Upper lobe of right lung (tissue), 1 donor: ENCODE results near the gene ADAMTS15. TPM values are rescaled to one million over a fixed set of nuclear protein-coding genes. Genes with fewer than 3 reads are reported as not detected.

ENCODE experiments used
- ATAC-seq: fragments of 200-7000 bp; cut with Tn5 transposase; one replicate; pipeline ENCODE4 v1.9.1; 2020; ENCODE audit warnings: mild to moderate bottlenecking, moderate library complexity
- DNase-seq: peaks from one replicate; pipeline ENCODE4 v3.0.0-alpha.2; 2020
- H3K27ac ChIP-seq: fragments of 200-600 bp; one replicate; pipeline ENCODE4 v1.8.0; 2022
- H3K27me3 ChIP-seq: fragments of 200-600 bp; one replicate; pipeline ENCODE4 v1.8.0; 2022; ENCODE audit warnings: mild to moderate bottlenecking
- H3K36me3 ChIP-seq: fragments of 200-600 bp; one replicate; pipeline ENCODE4 v1.8.0; 2022
- H3K4me1 ChIP-seq: fragments of 200-600 bp; one replicate; pipeline ENCODE4 v1.8.0; 2022
- H3K4me3 ChIP-seq: fragments of 200-600 bp; one replicate; pipeline ENCODE4 v1.8.0; 2022; ENCODE audit warnings: mild to moderate bottlenecking
- H3K9me3 ChIP-seq: fragments of 200-600 bp; one replicate; pipeline ENCODE4 v1.8.0; 2022
- intact Hi-C: fragments of 100-400 bp; cut with DNase I; formaldehyde crosslinking; loops from one replicate; pipeline ENCODE4 v1.11.0; 2022
- total RNA-seq: library from RNA; stranded (reverse); fragmentation: NEBNext Ultra II Directional; extraction: Animal tissue kit (Norgen Biotek cat#: 25700); gene quantifications from one replicate; pipeline ENCODE4 v1.2.1, GENCODE V29; 2021
- TF ChIP-seq, protein P1 (sequence below): fragments of 200-600 bp; IDR thresholded peaks from one replicate; pipeline ENCODE4 v1.8.0; 2022; ENCODE audit warnings: antibody characterized with exemption
- donor health status: DM: no; HTN: yes; CAD: no; lungs with severe emphysema.

The ADAMTS15 gene
- total RNA-seq, 1 donor from 2014 or later = 8.2 TPM

- no peaks in the 10 kb centered on the region for H3K36me3 ChIP-seq
- DNase-seq = no peak
- H3K27ac ChIP-seq = no peak overlapping the region
- no peak for ATAC-seq
- H3K9me3 ChIP-seq = no peaks in the 10 kb centered on the region
- intact Hi-C loops = no loop called here
- TF ChIP-seq, protein P1, sequence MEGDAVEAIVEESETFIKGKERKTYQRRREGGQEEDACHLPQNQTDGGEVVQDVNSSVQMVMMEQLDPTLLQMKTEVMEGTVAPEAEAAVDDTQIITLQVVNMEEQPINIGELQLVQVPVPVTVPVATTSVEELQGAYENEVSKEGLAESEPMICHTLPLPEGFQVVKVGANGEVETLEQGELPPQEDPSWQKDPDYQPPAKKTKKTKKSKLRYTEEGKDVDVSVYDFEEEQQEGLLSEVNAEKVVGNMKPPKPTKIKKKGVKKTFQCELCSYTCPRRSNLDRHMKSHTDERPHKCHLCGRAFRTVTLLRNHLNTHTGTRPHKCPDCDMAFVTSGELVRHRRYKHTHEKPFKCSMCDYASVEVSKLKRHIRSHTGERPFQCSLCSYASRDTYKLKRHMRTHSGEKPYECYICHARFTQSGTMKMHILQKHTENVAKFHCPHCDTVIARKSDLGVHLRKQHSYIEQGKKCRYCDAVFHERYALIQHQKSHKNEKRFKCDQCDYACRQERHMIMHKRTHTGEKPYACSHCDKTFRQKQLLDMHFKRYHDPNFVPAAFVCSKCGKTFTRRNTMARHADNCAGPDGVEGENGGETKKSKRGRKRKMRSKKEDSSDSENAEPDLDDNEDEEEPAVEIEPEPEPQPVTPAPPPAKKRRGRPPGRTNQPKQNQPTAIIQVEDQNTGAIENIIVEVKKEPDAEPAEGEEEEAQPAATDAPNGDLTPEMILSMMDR = no peak
- no peaks in the 10 kb centered on the region for H3K27me3 ChIP-seq
- H3K4me3 ChIP-seq = no peak overlapping the region
- peaks cover 15% of the 10 kb centered on the region for H3K4me1 ChIP-seq
These were observed 32.5 kb upstream of the ADAMTS15 start for GRCh38 chr11:130415731-130416529.

GRCh38 chr11:130416530-130416882 lies 31.9 kb upstream of the ADAMTS15 start:
- no peak overlapping the region for H3K4me3 ChIP-seq
- no peaks in the 10 kb centered on the region for H3K36me3 ChIP-seq
- TF ChIP-seq, protein P1 = no peak
- DNase-seq (no peak), ATAC-seq (no peak)
- H3K27me3 ChIP-seq = peaks cover under 1% of the 10 kb centered on the region
- H3K4me1 ChIP-seq = peaks cover 20% of the 10 kb centered on the region
- H3K27ac ChIP-seq = no peak overlapping the region
- intact Hi-C loops = no loop called here
- H3K9me3 ChIP-seq = no peaks in the 10 kb centered on the region

DNA sequence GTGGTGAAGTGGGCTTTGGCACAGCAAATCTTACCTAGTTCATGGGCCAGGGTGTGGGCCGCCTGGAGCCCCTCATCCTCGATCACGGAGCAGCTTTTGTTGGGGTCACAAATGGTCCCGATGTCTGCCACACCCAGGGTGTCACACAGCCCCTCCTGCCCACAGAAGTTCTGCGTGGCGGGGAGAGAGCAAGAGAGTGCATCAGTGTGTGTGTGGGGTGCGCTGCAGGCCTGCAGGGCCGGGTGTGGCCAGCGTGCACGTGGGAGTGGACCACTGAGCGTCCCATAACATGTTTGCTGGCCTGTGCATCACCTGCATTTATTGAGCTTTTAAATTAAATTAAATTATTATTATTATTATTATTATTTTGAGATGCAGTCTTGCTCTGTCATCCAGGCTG lies 31.5 kb upstream of the ADAMTS15 start:
- Histone ChIP-seq H3K27ac (no peak overlapping the region), H3K27me3 (peaks cover 4% of the 10 kb centered on the region), H3K4me1 (peaks cover 20% of the 10 kb centered on the region), H3K9me3 (no peaks in the 10 kb centered on the region), H3K36me3 (no peaks in the 10 kb centered on the region), H3K4me3 (no peak overlapping the region)
- ATAC-seq = no peak
- TF ChIP-seq, protein P1 = no peak
- DNase-seq = no peak
- intact Hi-C loops = no loop called here

GRCh38 chr11:130418210-130418609 lies 30.2 kb upstream of the ADAMTS15 start:
- ATAC-seq = no peak
- Histone ChIP-seq H3K36me3 (no peaks in the 10 kb centered on the region), H3K27me3 (peaks cover 4% of the 10 kb centered on the region), H3K27ac (peak overlapping the region; percentile 72), H3K9me3 (no peaks in the 10 kb centered on the region), H3K4me3 (no peak overlapping the region), H3K4me1 (peaks cover 20% of the 10 kb centered on the region)
- DNase-seq = no peak
- intact Hi-C loops = no loop called here
- TF ChIP-seq, protein P1 = no peak

- ATAC-seq (peak; percentile 51), DNase-seq (peak; percentile 66)
- Histone ChIP-seq H3K4me1 (peaks cover 20% of the 10 kb centered on the region), H3K4me3 (no peak overlapping the region), H3K27ac (peak overlapping the region; percentile 72), H3K9me3 (no peaks in the 10 kb centered on the region), H3K27me3 (peaks cover 4% of the 10 kb centered on the region), H3K36me3 (no peaks in the 10 kb centered on the region)
- intact Hi-C loops = no loop called here
- TF ChIP-seq, protein P1 = no peak
These were observed 29.7 kb upstream of the ADAMTS15 start for GRCh38 chr11:130418756-130419155.
